LHCN-M2 (cell line): ENCODE measurements around the gene SORBS1. TPM values are rescaled to one million over a fixed set of nuclear protein-coding genes. Genes with fewer than 3 reads are reported as not detected.
"Not testable (repeated sequence)": the region's sequence is repeated elsewhere in the genome, so short reads cannot be mapped to it uniquely, and the experiment has no call there.

Experiments
- DNase-seq: peaks from one replicate; pipeline ENCODE4 v3.0.0-alpha.2; 2012; ENCODE audit warnings: low read depth
- total RNA-seq: library from RNA; depleted of rRNA; stranded (reverse); fragments of >200 nt; gene quantifications from 2 replicates; pipeline ENCODE4 v1.2.3, GENCODE V29; 2014

Gene SORBS1
- total RNA-seq, 1 experiment from 2014 or later, result 6.5 TPM

DNA sequence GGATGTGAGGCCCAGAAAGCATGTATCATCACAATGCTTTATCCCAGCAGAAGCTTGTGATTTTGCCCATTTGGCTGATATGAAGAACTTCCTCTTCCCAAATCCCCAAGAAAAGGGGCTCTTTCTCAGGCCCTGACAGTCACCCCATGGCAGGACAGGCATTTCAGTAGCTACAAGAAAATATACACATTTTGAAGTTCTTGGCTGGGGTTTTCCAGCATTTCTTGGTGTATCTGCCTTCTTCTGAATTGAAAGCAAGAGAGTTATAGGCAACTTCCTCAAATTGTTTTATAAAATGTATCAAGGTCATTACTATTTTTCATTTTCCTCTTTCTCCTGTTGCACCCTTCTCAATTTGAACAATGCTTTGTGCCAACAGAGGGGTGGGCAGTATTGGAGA, 207.1 kb downstream of the SORBS1 start:
- DNase-seq, result no peak

DNA sequence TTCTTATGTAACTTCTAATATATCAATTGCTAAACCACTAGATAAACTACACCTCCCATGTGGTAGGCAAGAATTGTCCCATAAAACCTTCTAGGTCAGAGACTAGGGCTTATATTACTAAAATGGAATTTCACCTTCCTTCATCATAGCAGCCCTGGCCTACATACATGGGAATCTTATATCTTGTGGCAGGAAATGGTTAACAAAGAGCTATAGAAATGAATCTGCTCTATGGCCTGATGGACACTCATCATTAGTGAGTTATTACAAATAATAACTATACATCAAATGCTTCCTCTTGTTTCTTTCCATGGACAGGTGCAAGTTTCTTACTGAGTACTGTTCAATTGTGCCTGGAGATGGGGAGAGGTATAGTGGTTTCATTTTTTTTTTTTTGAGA, 208.0 kb downstream of the SORBS1 start:
- DNase-seq, result no peak

GRCh38 chr10:95352684-95353083, 208.5 kb downstream of the SORBS1 start:
- no peak for DNase-seq

DNA sequence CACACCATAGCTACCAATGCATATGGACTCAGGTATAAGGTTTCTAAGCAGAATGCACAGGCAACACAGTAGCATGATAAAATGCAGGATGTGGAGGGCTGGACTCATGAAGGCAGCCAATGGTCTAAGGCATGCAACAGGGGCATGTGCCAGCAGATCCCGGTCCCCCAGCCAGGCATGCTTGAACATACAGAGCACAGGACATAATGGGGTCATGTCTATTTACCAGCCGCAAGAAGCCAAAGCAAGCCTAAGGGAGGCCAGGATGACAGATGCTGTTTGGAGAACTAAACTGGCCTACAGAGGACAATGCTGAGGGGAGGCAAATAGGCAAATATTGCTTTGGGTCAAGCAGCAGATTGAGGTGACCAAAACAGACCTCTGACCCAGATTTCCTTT, 210.3 kb downstream of the SORBS1 start:
- DNase-seq, result no peak

GRCh38 chr10:95350219-95350829, 210.8 kb downstream of the SORBS1 start:
- peak; percentile 21 for DNase-seq

- DNase-seq, result not testable (repeated sequence)
These were observed 213.8 kb downstream of the SORBS1 start for GRCh38 chr10:95347402-95347766.

DNA sequence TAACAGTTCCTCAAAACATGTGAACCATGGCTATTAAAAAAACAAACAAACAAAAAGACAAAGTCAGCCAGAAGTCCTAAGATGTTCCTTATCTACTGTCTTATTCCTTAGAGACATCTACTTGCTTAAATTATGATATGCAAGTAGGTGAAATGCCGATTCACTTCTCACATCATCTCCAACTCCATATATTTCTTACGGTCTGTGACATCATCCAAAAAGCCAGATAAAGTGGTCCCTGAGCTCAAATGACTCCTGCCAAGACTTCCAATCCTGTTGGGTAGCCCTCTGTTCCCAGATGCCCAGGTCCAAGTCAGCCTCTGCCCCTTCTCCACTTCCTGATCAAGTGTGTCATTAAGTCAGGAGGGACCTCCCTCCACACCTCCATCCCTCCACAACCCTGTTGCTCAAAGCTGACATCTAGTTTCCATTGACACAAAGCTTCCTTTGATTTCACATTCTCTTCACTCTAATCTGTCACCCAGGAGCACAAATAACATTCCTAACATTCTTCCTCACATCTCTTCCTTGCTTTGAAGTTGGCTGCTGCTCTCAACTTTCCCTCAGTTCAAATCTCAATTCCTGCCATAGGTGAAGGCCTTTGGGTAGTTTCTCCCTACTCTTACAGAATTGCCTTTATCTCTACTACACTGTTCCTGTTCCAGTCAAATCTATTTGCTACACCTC, 214.3 kb downstream of the SORBS1 start:
- no peak for DNase-seq

DNA sequence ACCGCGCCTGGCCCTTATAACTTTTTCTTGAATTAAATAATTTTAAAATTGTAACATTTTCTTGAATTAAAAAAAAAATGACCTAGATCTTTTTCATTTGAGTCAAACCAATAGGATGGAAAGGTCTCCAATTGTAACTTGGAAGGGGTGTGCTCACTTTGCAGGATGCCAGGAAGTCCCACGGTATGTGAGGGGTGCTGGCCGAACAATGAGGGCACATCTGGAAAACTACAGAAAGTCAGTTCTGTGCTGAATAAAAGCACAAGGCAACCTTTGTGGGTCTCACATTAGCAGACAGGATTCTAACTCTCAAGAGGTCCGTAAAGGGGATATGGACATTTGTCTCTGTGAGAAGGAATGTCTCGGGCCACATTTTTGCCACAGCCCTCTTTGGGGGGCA, 217.6 kb downstream of the SORBS1 start:
- no peak for DNase-seq

- peak; percentile 19 for DNase-seq
These were observed 219.4 kb downstream of the SORBS1 start for GRCh38 chr10:95341716-95342130.

GRCh38 chr10:95339863-95340262, 221.3 kb downstream of the SORBS1 start:
- DNase-seq, result no peak

DNA sequence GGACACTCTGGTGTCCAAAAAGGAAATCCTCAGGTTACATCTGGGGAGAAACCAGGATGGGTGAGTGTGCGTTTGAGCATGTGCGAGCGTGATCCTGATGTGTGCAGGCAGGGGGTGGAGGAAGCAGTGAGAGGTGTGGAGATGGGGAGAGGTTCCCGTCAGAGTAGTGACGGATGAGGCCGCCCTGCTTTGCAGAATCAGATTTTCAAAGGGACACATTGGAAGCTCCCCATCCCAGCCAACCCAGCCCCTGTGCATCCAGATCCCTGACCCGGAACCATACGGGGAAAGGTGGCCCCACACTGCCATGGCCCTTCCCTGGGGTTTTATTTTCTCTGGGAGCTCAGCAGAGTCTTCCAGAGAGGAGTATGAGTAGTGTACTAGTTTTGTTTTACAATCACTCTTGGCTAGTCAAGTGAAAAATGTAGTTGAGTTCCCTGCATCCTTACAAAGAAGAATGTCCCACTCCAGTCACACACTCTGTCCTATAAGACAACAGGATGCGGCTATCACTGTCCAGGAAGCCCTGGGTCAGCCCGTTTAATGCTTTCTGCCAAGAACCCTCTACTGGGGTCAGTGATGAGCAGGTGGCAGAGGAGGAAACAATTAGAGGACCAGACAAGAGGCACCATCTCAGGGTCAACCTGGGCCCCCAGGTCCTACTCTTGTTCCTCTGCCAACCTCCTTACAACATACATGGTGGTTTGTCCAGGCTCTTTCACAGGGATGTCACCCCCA, 223.6 kb downstream of the SORBS1 start:
- no peak for DNase-seq

GRCh38 chr10:95336702-95337101, 224.5 kb downstream of the SORBS1 start:
- DNase-seq, result no peak

DNA sequence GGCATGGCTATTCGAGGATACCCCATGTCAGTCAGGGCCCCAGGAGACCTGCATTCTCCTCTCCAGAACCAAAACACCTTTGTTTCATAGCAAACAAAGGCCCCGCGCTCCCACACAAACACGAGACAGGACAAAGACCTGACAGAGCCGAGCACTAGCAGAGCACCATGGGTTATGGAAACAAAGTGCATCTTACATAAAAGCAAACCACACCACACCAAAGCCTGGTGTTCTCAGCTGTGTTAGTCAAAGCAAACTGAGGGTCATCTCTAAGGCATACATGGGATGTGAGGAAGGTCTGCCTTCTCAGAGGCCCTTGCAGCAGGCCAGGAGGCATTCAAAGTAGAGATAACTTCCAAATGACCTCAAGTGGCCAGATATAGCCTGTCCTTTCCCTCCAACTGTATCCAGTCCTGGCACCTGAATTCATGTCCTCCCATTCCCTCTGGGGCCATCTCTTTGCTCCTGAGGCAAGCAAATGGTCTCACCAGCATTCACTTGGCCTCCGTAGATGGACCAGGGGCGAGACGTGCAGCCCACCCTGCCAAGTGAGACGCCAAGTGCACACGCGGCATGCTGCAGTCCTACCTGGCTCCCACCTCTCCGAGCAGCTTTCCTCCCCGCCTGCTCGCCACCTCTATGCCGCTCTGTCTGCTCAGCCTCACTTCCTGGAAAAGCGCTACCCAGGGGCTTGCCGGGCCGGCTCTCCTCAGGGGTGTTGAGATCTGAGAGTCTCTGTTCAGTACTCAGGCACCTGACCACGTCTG, 225.1 kb downstream of the SORBS1 start:
- no peak for DNase-seq

DNA sequence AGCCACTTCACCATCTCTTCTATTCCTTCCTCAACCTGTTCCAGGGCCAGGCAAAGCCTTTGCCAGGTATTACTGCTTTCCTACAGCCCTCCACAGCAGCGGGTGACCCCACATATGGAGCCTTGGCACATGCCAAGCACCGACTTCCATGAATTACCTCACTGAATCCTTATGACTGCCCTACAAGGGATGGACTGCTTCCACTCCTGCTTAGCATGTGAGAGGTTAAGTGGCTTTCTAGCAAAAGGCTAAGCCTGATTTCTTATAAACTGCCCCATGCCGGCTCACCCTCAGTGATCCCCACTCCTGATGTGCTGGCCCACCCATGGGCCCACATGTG, 226.4 kb downstream of the SORBS1 start:
- DNase-seq, result no peak

DNA sequence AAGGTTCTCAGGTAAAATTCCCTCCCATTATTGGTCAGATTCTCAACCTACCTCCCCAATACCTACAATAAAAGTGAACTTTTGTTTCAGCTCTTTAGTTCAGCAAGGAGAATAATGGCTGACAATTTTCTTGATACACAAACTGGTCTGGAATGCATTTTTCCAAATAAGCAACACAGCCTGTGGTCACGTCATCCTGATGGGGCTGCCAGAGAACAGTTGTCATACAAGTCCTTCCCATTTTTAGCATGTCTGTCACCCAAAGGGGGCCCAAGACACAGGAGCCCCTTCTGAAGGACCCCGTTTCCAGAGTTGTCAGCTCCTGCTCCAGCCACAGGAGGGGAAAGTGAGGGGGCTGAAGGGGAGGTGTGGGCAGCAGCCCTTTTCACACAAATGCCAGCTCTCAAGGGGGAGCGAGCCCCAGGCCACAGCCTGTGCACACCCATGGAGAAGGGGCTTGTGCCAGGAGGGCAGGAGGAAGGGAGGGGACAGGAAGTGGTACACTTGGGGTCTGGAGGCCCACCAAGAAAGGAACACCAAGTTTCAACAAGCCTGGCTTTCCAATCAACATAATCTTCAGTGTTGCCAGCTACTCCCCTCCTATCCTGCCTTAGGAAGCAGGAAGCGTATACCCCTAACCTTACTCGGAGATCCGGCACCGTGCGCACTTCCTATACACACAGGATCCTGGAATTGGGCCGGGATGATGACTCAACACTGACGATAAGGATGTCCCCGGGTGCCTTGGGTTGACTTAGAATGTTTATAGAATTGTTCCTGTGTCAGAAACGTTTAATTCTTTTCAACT, 227.0 kb downstream of the SORBS1 start:
- DNase-seq, result peak; percentile 79

- DNase-seq, result no peak
These were observed 228.4 kb downstream of the SORBS1 start for GRCh38 chr10:95332666-95333249.

DNA sequence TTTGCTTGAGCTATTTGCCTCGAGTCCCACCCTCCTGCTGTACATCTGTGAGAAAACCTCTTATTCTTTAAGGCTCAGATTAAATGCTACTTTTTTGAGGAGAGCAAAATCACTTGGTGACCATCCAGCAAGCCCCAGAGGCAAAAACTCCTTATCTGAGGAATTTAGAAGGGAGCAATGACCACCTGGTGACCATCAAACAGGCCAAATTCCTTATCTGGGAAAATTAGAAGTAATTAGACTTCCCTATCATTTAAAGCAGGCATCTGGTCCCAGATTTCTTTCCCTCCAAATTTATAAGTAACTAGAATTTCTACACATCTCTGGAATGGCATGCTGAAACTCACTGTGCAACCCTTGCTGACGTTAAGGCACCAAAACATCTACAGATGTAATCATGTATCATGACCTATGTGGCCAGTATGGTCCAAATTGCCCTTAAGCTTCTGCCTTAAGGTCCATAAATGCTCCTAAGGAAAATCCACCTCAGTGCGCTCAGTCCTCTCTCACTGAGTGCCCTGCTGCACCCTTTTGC, 229.5 kb downstream of the SORBS1 start:
- no peak for DNase-seq

- no peak for DNase-seq
These were observed 230.2 kb downstream of the SORBS1 start for GRCh38 chr10:95330966-95331453.

DNA sequence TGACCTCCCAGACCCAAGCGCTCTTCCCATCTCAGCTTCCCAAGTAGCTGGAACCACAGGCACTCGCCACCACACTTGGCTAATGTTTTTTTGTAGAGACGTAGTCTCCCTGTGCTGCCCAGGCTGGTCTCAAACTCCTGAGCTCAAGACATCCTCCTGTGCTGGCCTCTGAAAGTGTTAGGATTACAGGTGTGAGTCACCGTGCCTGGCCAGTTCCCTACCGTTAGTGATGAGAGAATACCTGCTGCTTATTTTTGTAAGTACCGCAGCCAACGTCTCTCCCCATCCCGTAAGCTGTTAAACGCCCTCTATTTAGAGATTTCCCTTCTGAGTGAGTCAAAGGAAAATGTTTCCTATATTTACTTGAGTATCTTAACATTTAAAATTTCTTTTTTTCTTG, 231.9 kb downstream of the SORBS1 start:
- DNase-seq, result no peak

- no peak for DNase-seq
These were observed 233.2 kb downstream of the SORBS1 start for GRCh38 chr10:95328013-95328412.

GRCh38 chr10:95327367-95327766, 233.8 kb downstream of the SORBS1 start:
- peak; percentile 61 for DNase-seq
